GM19351 (cell line): Measurements from ENCODE around the gene FOXP1.

Experiments
- ATAC-seq: cut with Tn5 transposase; IDR thresholded peaks from one replicate; pipeline ENCODE4 v1.9.1; 2021; ENCODE audit warnings: mild to moderate bottlenecking, moderate library complexity; ENCODE audit not compliant: unreplicated experiment

FOXP1 gene

DNA sequence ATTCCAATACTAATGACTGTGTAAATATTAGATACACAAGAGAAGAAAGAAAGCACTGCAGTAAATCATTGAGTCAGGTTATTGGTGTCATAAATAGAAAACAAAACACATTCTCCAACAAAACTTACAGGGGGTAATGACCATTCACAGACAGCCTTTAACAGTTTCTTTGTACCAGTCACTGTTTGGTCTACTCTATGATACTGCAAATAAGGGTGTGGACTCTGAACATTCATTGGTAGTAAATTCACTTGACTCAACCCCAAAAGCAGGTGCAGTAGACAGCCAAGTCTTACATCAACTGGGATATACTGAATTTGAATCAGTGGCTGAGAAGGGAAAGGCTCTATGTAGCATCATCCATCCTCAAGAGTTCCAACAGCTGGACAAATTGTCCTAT, 463.5 kb downstream of the FOXP1 start:
- ATAC-seq, result no peak

DNA sequence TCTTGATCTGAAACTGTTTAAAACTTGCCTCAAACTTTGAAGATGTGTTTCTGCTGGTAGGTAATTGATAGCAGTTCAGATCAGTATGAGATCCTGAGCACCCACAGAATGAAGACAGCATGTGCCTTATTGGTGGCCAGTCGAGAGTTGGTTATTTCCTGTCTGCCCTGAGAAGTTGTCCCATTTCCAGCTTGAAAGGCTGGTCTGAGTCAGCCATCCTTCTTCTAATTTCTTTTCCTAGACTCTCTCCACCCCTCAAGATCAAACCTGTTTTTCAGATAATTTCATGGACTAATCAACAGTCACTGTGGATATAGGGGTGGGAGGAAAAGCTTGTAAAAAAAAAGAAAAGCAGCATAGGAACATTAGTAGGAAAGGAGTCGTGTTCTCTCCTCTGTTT, 464.4 kb downstream of the FOXP1 start:
- no peak for ATAC-seq

DNA sequence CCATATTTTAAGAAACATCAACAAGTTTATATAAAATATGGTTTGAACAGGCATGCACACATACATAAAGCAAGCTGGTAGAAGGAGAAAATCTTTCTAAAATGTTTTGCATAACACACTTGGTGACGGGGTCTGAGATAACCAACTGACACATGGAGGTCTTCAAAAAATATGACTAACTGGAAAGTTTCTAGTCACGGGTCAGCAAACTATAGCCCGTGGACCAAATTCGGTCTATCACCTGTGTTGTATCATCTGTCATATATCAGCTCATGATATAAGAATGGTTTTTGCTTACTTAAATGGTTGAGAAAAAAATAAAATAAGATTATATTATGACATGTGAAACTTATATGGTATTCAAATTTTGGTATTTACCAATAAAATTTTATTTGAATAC, 465.1 kb downstream of the FOXP1 start:
- no peak for ATAC-seq

DNA sequence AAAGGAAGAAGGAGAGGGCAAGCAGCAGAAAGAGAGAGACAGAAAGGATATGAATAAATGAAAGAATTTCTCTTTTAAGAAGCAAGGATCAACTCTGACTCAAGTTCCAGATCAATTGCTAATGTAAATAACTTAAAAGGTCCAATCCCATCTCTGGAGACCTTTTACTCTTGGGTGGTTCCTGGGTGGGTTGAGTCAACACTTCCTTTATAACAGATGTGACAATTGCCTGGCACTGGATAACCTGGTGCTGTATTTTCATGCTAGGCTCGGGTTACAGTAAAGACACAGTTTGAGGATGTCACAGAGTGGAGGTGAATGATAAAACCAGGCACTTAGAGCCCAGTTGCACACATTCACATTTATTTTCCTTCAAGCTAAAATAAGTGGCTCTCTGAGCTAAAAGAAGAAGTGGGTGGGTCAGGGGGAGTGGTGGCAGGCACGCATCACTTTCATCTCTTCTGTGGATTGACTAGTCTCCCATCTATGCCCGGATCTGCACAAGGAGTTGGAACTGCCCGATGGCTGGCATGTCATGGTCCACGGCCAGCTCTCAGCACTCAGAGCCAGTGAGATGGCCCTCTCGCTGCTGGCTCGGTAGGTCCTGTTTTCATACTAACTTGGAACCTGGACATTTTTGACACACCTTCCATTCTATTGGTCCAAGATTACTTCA, 465.8 kb downstream of the FOXP1 start:
- ATAC-seq, result no peak

DNA sequence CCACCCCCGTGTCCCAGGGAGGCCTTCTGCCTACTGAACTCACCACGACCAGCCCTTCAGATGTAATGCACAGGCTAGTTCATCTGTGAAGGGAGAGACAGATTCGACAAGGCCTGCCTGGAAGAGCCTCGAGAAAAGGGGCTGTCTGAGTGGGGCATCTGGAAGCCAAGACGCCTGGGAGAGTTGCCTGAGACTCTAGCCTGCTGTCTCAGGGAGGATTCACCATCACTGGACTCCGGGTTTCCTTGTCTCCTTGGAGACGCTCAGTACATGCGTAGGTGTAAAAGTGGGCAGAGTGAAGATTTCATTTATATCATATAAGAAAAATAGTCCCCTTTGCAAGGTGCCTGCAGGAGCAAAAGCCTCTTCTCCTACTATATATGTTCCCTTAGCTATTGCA, 468.9 kb downstream of the FOXP1 start:
- no peak for ATAC-seq

DNA sequence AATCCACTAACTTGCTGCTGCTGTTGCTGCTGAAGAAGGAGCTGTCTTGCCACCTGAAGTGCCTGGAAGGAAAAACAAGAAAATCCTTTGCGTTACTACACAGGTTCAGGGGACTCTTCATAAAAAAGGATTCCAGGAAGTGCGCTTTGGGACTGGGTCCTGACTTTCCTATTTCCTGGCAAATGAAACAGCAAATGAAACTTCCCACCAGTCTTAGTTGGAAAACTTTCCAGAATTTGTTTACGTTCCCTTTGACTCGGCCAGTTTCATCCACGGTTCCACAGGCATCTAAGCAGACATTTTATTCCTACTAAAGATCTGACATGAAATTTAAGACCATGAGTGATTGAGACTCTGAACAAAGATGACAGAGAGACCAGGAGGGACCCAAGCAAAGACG, 471.0 kb downstream of the FOXP1 start:
- no peak for ATAC-seq

DNA sequence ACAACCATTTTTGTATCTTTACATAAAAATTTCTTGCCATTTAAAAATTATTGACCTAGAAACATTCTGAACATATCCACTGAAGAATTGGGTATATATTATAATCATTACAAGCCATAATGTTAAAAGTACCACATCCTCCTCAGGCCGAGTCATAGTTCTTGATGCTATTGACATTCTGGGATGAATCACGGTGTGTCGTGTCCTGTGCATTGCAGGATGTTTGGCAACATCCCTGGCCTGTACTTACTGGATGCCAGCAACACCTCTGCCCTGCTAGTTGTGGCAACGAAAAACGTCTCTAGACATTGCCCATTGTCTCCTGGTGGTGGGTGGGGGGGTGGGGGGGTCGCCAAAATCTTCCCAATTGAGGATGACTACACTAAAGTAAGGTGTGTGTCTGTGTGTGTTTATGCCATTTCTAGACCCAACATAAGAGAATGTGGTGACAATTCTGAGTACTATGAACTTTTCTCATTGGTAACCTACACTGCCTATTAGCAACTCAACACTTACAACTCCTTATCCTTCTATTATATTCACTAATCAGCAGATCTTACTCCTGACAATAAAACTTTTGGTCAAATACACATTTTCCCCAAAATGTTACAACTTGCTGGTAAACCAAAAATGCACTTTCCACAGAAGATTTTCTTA, 471.6 kb downstream of the FOXP1 start:
- ATAC-seq, result no peak

DNA sequence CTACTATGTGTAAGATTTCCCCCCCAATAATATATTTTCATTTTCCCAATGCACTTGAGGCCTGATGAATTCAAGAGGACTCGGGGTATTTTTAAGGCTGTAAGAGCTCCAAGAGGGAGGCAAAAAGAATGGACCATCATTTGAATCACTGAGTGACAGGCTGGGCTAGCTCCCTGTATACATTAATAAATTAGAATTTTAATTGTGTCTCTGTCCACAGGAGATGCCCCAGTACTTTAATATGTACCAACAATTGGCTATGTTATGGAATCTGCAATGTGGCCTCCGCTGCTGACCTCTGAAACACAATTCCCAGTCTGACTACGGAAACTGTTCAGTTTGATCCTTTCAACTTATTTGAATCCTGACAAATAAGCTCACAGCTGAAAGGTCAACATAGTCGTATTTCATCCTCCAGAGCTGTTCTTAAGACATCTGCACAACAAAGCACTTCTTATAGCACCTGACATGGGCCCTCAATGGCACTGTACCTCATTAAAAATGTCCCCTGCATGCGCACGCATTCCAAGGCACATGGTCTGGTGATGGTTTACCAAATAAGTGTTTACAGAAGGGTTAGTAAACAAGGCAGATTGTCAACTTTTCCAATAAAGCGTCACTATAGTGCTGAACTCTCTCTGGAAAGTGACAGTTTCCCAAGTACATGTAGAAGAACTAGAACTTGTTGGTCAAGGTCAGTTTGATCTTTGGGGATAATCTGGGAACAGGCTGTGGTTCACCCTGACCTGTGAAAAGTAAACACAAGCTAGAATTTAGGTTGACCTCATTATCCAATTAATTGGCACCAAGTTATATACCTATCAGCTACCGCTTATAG, 472.9 kb downstream of the FOXP1 start:
- ATAC-seq, result no peak

DNA sequence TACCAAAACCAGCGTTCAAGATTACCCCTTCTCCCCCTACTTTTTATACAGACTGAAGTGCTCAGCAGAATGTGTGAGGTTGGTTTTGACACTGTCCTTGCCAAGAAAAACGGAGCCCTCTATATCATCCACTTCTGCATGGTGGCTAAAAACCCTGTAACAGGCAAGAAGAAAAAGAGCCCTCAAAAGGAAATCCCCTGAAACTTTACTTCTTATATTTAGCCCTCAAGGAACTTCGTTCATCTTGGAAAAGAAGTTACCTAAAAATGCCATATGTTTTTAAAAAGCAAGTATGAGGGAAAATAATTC, 473.6 kb downstream of the FOXP1 start:
- ATAC-seq, result no peak

DNA sequence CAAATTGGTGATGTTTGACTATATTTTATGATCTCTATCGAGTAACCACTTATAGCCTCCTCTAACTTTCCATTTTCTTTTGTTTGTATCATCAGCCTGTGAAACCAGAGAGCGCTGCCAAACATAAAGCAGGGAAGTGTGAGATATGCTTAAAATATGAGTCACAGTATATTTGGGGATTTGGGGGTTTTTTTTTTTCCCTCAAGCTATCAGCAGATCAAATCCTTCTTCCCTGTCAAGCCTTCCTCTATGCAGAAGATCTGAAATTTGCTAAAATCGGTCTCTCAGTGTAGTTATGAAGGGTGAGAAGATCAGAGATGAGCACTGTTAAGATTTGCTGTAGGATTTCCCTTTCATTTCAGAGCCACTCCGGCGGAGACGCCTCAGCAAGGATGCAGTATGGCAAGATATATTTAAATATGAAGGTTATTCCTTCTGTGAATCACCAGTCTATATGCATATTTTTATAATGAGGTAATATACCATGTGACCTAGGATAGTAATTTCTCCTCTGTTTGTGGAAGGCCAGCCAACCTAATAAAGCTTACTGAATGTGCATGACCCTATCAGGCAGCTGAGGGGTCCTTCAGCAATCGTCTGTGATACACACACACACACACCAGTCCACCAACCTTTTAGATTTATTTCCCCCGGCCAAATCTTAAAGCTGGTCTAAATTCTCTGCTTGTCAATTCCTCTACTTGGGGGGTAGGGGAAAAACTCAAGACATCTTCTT, 474.1 kb downstream of the FOXP1 start:
- ATAC-seq, result no peak

DNA sequence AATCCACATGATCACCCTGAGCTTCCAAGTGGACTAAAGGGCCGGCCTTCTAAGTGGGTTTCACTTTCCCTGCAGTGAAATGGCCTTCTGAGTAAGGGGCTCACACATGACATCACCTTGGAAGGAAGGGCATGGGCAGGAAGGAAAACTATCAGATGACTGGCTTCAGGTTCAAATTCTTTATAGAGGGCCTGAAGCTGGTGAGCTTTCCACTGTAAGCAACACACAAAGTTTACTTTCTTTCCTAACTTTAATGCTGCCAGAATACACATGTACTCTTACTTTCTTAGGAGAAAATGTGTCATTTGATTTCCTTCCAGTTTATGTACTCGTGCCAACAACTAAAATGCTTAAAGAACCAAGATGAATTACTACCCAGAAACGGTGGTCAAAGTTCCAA, 475.6 kb downstream of the FOXP1 start:
- ATAC-seq, result no peak

DNA sequence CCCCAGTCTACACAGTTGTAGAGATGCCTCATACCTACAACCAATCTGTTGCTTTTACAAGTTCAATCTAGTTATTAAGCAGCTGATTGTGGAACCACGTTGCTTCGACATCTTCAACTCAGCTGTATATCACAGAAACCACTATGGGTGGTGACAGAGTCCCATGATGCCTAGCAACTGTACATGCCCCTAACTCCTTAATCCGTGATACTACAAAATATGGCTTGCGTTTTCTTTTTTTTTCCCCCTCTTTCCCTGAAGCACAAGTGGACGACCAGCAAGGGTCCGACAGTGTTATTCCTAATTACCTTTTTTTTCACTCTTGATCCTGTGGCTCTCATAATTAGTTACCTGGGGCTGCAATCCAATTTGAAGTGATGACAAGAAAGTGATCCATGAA, 478.6 kb downstream of the FOXP1 start:
- ATAC-seq, result no peak

DNA sequence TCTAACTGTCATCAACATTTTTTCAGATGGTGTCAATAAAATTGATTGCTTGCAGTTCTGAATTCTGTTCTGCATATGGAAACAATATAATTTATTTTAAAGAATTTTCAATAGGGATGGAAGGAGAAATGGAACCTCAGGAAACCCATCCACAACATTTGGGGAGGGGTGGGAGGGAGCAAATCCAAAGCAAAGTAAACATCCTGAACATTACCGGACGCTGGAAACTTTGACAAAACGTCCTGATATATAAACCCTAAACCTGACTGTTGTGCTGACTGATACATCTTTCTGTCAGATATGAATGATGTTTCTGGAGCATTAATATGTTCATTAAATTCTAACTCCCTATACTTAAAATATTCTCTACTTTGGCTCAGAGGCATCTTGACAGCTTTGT, 479.0 kb downstream of the FOXP1 start:
- no peak for ATAC-seq

DNA sequence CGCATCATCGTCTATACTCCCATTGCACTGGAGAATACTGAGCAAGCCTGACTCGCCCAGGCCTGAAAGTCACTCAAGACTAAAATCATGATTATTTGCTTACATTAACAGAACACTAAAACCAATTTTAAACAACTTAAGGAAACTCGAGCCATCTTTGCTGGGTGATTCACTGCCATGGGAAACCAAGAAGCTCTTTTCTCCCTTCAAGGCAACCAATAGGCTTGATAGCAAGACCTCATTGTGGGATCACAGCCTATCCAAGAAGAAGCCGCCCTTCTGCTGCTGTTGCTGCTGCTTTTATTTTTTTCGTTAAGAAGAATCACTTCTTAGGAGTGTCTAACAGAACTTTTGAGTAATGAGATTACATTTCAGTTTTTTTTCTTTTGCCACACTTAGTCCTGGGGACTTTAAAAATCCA, 479.4 kb downstream of the FOXP1 start:
- no peak for ATAC-seq

DNA sequence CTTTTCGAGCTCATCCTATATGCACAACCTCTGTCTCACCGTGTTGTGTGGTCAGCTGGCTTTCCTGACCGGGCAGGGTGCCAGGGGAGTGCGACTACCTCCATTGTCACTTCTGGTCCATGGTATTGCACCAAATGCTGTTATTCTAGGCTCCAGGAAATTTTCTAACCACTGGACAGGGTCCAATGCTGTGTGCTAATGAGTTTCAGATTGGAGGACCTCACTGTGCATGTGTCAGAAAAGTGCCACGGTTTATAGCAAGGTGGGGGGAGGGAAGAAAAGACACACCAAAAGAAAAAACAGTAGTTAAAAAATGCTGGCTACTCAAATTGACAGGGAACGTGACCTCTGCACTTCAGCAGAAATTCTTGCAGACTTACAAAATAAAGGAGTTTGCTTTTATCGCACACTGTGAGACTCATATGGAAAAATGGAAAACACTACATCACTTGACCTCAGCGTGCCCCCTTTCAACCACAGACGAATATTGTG, 480.1 kb downstream of the FOXP1 start:
- ATAC-seq, result no peak

DNA sequence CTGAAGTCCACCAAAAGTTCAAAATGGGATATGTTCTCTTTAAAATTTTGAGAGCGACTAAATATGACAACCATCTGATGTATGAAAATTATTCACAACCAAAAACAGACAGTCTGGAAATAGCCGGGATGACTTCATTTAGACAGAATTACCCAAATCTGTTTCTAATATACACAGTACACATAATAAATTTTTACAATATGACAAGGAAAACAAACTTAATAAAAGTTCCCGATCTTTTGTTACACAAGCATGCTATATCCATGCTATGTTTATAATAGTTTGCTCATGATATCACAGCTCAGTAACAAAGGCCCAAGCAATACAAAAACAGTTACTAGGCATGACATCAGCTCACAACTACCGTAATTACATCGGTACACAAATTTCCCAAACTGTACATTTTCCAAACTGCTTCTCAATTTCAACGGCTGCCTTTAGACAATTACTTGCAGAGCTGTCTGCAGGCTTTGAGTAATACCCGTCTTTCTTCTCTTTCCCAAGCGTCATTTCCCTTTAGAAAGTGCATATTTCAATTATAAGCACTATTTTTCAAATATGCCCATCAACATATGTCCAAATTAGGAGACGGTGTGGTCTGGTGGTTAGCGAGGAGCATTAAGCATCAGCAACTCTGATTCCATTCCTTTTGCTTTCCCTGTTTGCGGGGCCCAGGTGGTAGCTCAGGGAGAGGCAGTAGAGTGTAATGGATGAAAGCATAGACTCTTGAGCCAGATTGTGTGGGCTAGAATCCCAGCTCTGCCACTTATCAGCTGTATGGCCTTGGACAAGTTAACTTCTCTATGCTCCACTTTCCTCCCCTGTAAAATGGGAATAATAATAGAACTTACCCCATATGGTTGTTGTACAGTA, 481.2 kb downstream of the FOXP1 start:
- ATAC-seq, result no peak

DNA sequence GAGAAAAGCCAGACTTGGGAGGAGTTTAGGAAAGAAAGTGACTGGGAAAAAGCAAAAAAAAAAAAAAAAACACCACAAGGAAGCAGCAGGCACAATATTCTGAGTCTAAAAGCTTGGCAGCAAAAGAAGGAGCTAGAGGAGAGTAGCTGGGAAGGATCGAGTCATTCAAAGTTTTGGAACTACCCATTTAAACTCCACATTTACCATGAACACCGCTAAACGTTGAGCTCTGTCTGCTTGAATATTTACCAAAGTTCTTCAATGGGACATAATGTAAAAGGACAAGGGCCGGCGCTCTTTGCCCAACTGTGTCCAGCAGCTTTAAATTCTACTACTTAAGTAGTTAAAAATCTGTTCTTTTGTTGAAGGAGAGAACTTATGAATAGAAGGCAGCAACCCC, 481.9 kb downstream of the FOXP1 start:
- ATAC-seq, result no peak

DNA sequence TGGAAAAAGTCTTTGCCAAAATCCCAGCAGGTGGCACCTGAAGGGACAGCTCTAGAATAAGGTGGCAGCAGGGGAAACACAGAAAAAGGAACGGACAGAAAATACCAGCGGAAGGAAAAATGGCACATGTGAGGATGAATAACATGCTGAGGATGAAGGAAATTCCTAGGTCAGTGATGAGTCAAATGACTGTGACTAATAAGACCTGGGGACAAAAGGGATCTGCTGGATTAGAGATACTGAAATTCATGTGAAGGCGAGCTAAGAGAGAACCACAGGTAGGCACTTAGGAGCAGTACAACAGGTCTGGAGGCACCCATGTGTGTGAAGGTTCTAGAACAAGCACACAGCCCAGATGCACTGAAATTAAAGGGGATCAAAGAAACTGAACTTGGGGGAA, 482.5 kb downstream of the FOXP1 start:
- ATAC-seq, result no peak

DNA sequence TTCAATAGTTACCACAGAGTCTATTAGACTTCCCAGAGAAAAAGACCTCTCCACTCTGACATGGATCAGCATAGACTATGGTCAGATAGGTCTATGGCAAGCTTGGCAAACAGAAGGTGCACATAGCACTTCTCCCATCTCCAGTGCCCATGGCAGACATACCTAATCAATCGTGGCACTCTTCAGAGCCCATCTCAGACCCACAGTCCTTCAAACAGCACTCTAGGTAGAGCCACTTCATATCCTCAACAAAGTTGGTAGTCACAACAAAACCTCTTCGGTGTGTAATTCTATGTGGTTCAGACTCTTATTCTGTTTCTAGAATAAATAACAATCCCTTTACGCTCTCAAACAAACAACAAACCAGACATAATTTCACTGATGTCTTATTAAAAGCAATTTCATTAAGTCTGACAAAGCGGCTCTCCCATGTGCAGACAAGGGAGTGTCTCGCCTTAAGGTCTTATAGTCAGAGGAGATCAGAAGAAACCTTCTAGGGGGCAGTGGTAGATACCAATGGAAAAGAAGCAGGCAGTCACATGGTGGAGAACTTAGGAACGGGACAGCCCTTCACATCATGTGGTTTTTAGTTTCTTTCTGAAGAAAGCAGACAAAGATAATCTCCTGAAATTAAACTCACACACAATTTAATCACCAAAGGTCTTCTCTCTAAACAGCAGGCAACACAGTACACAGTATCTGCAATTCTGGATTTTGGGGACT, 483.4 kb downstream of the FOXP1 start:
- no peak for ATAC-seq

DNA sequence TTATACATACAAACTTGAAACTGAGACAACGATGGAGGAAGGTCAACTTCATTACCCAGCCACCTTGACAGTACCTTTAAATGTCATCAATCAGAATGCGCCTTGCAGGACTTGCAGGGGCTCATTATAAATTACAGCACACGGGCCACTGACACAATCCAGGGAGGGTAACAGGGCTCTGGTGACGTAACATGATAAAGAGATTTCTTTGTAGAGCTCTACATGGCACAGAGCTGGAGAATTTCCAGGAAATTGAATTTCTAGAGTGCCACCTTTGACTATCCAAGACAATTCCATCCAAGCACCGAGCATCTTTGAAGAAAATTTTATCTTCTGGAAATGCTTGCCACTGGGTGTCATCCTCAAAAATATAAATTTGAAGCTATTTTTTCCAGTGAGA, 486.0 kb downstream of the FOXP1 start:
- no peak for ATAC-seq
